ENCODE results near the gene CSMD2.

- TF ChIP-seq CTCF (IDR thresholded peaks at IDR 0.05; ENCODE audit: low read depth, low read length) (no peak), EZH2phosphoT487 (IDR thresholded peaks at IDR 0.05; ENCODE audit: low read depth) (no peak)
These were observed 400.9 kb downstream of the CSMD2 start for GRCh38 chr1:33764149-33764548.
